Aorta (tissue), 5 donors: ENCODE measurements around the gene FBXO2. TPM values are rescaled to one million over a fixed set of nuclear protein-coding genes. Genes with fewer than 3 reads are reported as not detected.

ENCODE experiments used
- ATAC-seq: fragments of 200-7000 bp; cut with Tn5 transposase; one replicate; pipeline ENCODE4 v1.9.1; 2022; ENCODE audit warnings: moderate library complexity; ENCODE audit not compliant: low FRiP score
- DNase-seq, 2 donors: peaks; one replicate each; pipeline ENCODE4 v3.0.0-alpha.2; 2020
- H3K27ac ChIP-seq, 2 donors: one replicate each; pipeline ENCODE4 v1.5.1; 2013; ENCODE audit warnings: low read length in 2 of 2, mild to moderate bottlenecking in 2 of 2, moderate library complexity in 2 of 2, control low read depth in 1 of 2, inconsistent platforms in 1 of 2, low read depth in 1 of 2
- H3K27me3 ChIP-seq, 2 donors: one replicate each; pipeline ENCODE4 v1.6.1; 2013; ENCODE audit warnings: control low read depth in 1 of 2, low read length in 1 of 2, mild to moderate bottlenecking in 1 of 2, moderate library complexity in 1 of 2; ENCODE audit not compliant: insufficient read depth in 2 of 2, control insufficient read depth in 1 of 2
- H3K36me3 ChIP-seq, 2 donors: one replicate each; pipeline ENCODE4 v1.6.1; 2013; ENCODE audit warnings: control low read depth in 1 of 2, low read length in 1 of 2, mild to moderate bottlenecking in 1 of 2; ENCODE audit not compliant: insufficient read depth in 2 of 2, control insufficient read depth in 1 of 2
- H3K4me1 ChIP-seq, 2 donors: one replicate each; pipeline ENCODE4 v1.6.1; 2013; ENCODE audit warnings: low read length in 2 of 2, control low read depth in 1 of 2, mild to moderate bottlenecking in 1 of 2, moderate library complexity in 1 of 2; ENCODE audit not compliant: insufficient read depth in 2 of 2, control insufficient read depth in 1 of 2
- H3K4me3 ChIP-seq, 2 donors: one replicate each; pipeline ENCODE4 v1.5.1; 2013; ENCODE audit warnings: low read length in 2 of 2, control low read depth in 1 of 2, mild to moderate bottlenecking in 1 of 2
- H3K9me3 ChIP-seq: one replicate; pipeline ENCODE4 v1.6.1; 2013; ENCODE audit warnings: mild to moderate bottlenecking, low read length; ENCODE audit not compliant: control insufficient read depth
- WGBS, 2 donors: extraction: QIAGEN DNeasy Blood & Tissue Kit; methylation state at CpG; one replicate each; pipeline ENCODE4 v1.1.7; 2013; 5-methylcytosine and 5-hydroxymethylcytosine counted together
- intact Hi-C, 2 donors: fragments of 100-400 bp; cut with DNase I; formaldehyde crosslinking; loops; one replicate each; pipeline versions ENCODE4 v1.14.2 to v1.15.0; 2022
- polyA plus RNA-seq, 2 donors: library from polyadenylated mRNA; stranded (reverse); fragments of 200-250 nt; gene quantifications; one replicate each; pipeline ENCODE4 v1.2.3, GENCODE V29; 2013
- total RNA-seq, 2 donors: library from RNA; stranded (reverse); fragmentation: NEBNext Ultra II Directional; extraction: Animal tissue kit (Norgen Biotek cat#: 25700); gene quantifications; one replicate each; pipeline ENCODE4 v1.2.1, GENCODE V29; 2021
- donor health status: healthy with polysubstance abuse.
- donor health status: Bipolar disorder and iron deficiency.
- donor health status: DM: no; HTN: no; CAD: no.
- donor health status: DM: no; HTN: no; CAD: no.
- donor health status: DM: yes; HTN: yes; CAD: no.

The FBXO2 gene
- total and polyA plus RNA-seq, 4 donors = 0.87 to 9.8 (median 4.5) TPM

DNA sequence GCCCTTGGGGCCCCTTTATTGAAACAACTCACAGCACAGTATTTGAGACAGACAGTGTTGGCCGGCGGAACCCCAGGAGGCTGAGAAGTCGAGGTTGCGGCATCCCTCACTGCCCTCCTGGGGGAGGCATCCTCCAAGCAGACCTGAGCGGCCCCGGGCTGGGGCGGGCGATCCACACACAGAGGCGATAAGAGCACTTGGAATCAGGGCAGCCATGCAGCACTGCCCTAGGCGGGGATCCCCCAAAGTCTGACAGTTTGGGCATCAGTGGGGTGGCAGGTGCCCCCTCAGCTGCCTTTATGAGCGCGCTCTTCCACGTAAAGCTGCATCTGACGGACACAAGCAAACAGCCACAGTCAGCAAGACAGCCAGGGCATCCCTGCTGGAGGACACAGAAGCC, 20.3 kb upstream of the FBXO2 start:
- no peak overlapping the region for H3K4me3 ChIP-seq
- 95 to 97% methylated on average over 14 of the region's 14 CpGs for WGBS, 2 donors
- no peaks in the 10 kb centered on the region for H3K4me1 ChIP-seq
- no peaks in the 10 kb centered on the region for H3K9me3 ChIP-seq
- H3K27ac ChIP-seq = no peak overlapping the region
- ATAC-seq (no peak), DNase-seq (no peak)
- intact Hi-C loops = no loop called here
- peaks cover 0 to 2% of the 10 kb centered on the region in 2 donors for H3K36me3 ChIP-seq
- H3K27me3 ChIP-seq = no peaks in the 10 kb centered on the region

DNA sequence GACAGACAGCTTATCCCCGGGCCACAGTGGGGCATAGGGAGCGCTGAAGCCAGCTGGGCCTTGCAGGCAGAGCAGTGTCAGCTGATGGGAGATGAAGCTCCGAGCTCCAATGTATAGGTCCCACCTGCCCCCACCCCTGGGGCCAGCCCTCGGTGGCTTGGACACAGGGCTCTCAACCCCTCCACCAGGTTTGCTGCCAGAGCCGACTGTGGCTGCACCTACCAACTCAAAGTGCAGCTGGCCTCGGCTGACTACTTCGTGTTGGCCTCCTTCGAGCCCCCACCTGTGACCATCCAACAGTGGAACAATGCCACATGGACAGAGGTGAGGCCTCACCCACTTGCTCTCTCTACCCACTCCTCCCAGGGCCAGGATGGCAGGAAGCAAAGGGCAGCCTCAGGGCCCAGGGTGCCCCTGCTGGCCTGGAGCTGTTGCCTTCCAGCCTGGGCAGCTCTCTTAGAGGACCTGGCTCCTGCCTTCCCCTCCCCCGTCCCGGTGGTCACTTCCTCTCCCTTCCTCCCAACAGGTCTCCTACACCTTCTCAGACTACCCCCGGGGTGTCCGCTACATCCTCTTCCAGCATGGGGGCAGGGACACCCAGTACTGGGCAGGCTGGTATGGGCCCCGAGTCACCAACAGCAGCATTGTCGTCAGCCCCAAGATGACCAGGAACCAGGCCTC, 19.0 kb upstream of the FBXO2 start:
- no peak for DNase-seq
- Histone ChIP-seq H3K27ac (no peak overlapping the region), H3K27me3 (no peaks in the 10 kb centered on the region), H3K9me3 (no peaks in the 10 kb centered on the region), H3K4me1 (no peaks in the 10 kb centered on the region), H3K4me3 (no peak overlapping the region), H3K36me3 (peaks cover 0 to 2% of the 10 kb centered on the region in 2 donors)
- 94% methylated on average over 14 of the region's 14 CpGs for WGBS, 2 donors
- intact Hi-C loops = no loop called here
- ATAC-seq = no peak

DNA sequence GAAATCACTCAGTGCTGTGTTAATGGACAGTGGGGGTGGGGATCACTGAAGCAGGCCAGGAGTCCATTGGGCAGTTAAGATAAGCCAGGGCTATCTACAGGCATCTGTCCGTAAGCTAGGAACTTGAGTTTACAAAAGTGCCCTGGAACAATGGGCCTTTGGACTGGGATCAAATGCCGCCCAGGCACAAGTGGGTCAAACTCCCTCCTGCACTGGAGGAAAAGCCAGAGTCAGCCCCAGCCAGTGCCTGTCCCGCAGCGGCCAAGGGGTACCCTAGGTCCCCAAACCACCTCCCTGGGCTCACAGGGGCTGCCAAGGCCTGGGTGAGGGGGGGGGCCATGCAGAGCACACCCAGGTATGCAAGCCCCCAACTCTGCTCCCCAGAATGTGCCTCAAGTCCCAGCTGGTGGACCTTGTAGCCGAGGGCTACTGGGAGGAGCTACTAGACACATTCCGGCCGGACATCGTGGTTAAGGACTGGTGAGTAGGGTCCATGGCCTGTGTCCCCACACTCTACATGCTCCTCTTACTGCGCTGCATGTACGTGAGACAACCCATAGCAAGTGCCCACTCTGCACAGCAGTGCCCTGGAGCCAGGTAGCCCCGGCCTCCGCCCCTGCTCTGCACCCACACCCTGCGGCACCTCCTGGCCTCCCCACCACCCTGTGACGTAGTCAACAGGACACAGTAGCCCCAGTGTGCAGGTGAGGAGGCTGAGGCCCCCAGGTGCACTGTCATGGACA, 17.5 kb upstream of the FBXO2 start:
- intact Hi-C loops = no loop called here
- H3K4me1 ChIP-seq = no peaks in the 10 kb centered on the region
- no peak overlapping the region for H3K4me3 ChIP-seq
- H3K27ac ChIP-seq = no peak overlapping the region
- no peak for ATAC-seq
- 88 to 92% methylated on average over 14 of the region's 14 CpGs for WGBS, 2 donors
- H3K9me3 ChIP-seq = no peaks in the 10 kb centered on the region
- H3K36me3 ChIP-seq = peaks cover 0 to 2% of the 10 kb centered on the region in 2 donors
- DNase-seq = no peak
- no peaks in the 10 kb centered on the region for H3K27me3 ChIP-seq

DNA sequence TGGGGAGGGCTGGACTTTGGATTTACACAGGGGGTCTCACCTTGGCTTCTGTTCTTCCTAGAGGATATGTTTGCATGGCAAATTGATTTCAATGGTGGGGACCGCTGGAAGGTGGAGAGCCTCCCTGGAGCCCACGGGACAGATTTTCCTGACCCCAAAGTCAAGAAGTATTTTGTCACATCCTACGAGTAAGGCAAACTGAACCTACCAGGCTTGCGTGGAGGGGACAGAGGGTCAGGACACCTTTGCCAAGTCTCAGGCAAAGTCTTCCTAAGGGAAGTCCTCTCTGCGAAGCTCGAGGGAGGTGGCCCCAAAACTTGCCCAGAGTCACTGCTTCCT, 16.9 kb upstream of the FBXO2 start:
- intact Hi-C loops = no loop called here
- ATAC-seq (no peak), DNase-seq (no peak)
- WGBS, 2 donors = 89 to 94% methylated on average over 6 of the region's 6 CpGs
- Histone ChIP-seq H3K4me1 (no peaks in the 10 kb centered on the region), H3K9me3 (no peaks in the 10 kb centered on the region), H3K36me3 (peaks cover 0 to 2% of the 10 kb centered on the region in 2 donors), H3K27ac (no peak overlapping the region), H3K27me3 (no peaks in the 10 kb centered on the region), H3K4me3 (no peak overlapping the region)

DNA sequence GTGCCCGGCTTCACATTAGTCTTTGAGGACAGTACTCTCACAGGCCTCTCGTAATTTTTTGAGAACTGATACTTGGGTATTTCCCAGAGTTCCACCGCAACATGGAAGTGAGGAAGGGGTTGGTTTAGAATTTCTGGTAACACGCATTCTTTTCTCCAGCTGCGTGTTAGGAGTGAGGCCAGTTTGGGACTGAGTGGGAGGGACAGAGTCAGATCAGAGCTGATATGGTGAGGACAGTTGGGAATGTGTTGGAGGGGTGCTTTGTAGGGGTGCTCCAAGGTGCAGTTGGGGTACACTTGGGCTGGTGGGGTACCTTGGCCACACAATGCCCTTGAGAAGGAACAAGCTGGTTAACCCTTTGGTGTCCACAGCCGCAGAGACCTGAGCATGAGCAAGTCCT, 16.5 kb upstream of the FBXO2 start:
- H3K4me3 ChIP-seq = no peak overlapping the region
- no peak overlapping the region for H3K27ac ChIP-seq
- no peaks in the 10 kb centered on the region for H3K27me3 ChIP-seq
- 75 to 81% methylated on average over 6 of the region's 6 CpGs for WGBS, 2 donors
- H3K9me3 ChIP-seq = no peaks in the 10 kb centered on the region
- no peak for DNase-seq
- no peak for ATAC-seq
- H3K36me3 ChIP-seq = peaks cover 0 to 2% of the 10 kb centered on the region in 2 donors
- H3K4me1 ChIP-seq = no peaks in the 10 kb centered on the region
- intact Hi-C loops = no loop called here

DNA sequence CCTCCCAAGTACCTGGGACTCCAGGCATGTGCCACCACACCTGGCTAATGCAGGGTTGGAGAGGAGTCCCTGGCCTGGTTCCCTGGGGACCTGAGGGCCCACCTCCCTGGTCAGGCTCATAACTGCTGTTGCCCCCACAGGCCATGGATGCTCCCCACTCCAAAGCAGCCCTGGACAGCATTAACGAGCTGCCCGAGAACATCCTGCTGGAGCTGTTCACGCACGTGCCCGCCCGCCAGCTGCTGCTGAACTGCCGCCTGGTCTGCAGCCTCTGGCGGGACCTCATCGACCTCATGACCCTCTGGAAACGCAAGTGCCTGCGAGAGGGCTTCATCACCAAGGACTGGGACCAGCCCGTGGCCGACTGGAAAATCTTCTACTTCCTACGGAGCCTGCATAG, 14.3 kb upstream of the FBXO2 start:
- no peak overlapping the region for H3K4me3 ChIP-seq
- intact Hi-C loops = no loop called here
- no peak overlapping the region for H3K27ac ChIP-seq
- H3K36me3 ChIP-seq = no peaks in the 10 kb centered on the region
- no peak for DNase-seq
- no peak for ATAC-seq
- H3K9me3 ChIP-seq = no peaks in the 10 kb centered on the region
- WGBS, 2 donors = 91 to 95% methylated on average over 14 of the region's 14 CpGs
- no peaks in the 10 kb centered on the region for H3K27me3 ChIP-seq
- H3K4me1 ChIP-seq = no peaks in the 10 kb centered on the region

DNA sequence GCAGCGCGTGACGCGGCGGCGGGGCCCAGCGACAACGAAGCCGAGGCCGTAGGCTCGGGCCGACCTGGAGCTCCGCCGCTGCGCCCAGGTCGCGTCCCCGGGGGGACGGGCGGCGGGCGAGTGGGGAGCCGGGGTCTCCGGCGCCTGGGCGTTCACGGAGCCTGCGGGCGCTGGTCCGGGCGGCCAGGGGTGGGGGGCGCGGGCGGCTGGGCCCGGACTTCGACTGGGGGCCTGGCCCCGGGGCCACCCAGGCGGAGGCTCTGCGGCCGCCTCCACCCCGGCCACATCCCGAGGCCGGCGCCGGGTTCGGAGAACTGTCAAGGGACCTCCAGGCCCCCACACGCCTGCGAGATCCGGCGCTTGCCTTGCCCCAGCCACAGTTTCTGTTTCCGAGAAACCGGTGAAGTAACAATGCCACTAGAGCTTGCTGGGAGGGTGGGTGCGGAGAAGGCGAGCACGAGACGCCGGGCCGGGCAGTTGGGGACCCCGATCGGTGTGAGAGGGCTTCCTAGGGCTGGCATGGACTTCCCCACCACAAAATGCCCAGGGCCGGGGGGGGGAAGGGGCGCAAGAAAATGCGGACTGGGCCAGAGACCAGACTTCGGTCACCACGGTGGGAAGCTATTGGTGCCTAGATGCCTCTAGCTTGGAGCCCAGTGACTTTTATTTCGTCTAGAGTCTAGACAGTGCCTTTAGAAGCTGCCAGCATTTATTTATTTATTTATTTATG, 10.3 kb upstream of the FBXO2 start:
- Histone ChIP-seq H3K4me1 (no peaks in the 10 kb centered on the region), H3K27me3 (no peaks in the 10 kb centered on the region), H3K27ac (peak overlapping the region in 1 of 2 donors; percentile 2), H3K9me3 (no peaks in the 10 kb centered on the region), H3K36me3 (no peaks in the 10 kb centered on the region), H3K4me3 (peak overlapping the region; percentile 52 to 56)
- peak; percentile 62 for ATAC-seq
- intact Hi-C loops = no loop called here
- peak; percentile 65 to 84 for DNase-seq
- 1% methylated on average over 52 to 66 of the region's 66 CpGs for WGBS, 2 donors

DNA sequence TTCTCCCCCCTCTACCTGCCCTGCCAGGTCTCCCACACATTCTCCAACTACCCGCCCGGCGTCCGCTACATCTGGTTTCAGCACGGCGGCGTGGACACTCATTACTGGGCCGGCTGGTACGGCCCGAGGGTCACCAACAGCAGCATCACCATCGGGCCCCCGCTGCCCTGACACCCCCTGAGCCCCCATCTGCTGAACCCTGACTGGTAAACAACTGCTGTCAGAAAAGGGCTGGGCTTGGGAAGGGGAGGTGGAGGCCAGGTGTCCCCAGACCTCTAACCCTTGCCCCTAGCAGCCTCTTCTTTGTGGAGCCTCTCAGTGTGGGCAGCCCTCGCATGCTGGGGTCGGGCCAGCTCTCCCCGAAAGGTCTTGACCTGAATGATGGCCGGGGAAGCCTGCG, 6.9 kb upstream of the FBXO2 start:
- H3K9me3 ChIP-seq = no peaks in the 10 kb centered on the region
- DNase-seq = no peak
- no peaks in the 10 kb centered on the region for H3K36me3 ChIP-seq
- WGBS, 2 donors = 94% methylated on average over 17 of the region's 17 CpGs
- no peaks in the 10 kb centered on the region for H3K4me1 ChIP-seq
- no peak for ATAC-seq
- intact Hi-C loops = no loop called here
- H3K27ac ChIP-seq = no peak overlapping the region
- no peaks in the 10 kb centered on the region for H3K27me3 ChIP-seq
- H3K4me3 ChIP-seq = no peak overlapping the region
